Spleen (tissue), 7 donors: Measurements from ENCODE around the gene RASA3.

Experiments
- POLR2A ChIP-seq, 3 donors: fragments of 450-650 bp; IDR thresholded peaks; one replicate each; pipeline ENCODE4 v1.5.1; 2017; ENCODE audit warnings: antibody characterized with exemption in 3 of 3, mild to moderate bottlenecking in 1 of 3
- POLR2AphosphoS5 ChIP-seq, 3 donors: sonication (generic); formaldehyde crosslinking; IDR thresholded peaks; one replicate each; pipeline ENCODE4 v1.5.1; 2017; ENCODE audit warnings: antibody characterized with exemption in 3 of 3
- TF ChIP-seq, protein P1 (sequence below), 11 experiments: fragments of 200-600 bp in 7 of 11; fragments of 450-650 bp in 4 of 11; sonication (generic) in 4 of 11; IDR thresholded peaks in 8 of 11; conservative IDR thresholded peaks in 3 of 11; 1 replicate in 7 of 11; 2 replicates in 4 of 11; pipeline versions ENCODE4 v1.4.0 to v1.8.0; 2016 to 2021; ENCODE audit warnings: antibody characterized with exemption in 11 of 11, inconsistent platforms in 4 of 11, mild to moderate bottlenecking in 1 of 11
- donor health status: DM: no; HTN: no; CAD: no; lungs with moderate emphysema.
- donor health status: DM: no; HTN: no; CAD: no.
- donor health status: DM: no; HTN: no; CAD: no.

- TF ChIP-seq, protein P1, sequence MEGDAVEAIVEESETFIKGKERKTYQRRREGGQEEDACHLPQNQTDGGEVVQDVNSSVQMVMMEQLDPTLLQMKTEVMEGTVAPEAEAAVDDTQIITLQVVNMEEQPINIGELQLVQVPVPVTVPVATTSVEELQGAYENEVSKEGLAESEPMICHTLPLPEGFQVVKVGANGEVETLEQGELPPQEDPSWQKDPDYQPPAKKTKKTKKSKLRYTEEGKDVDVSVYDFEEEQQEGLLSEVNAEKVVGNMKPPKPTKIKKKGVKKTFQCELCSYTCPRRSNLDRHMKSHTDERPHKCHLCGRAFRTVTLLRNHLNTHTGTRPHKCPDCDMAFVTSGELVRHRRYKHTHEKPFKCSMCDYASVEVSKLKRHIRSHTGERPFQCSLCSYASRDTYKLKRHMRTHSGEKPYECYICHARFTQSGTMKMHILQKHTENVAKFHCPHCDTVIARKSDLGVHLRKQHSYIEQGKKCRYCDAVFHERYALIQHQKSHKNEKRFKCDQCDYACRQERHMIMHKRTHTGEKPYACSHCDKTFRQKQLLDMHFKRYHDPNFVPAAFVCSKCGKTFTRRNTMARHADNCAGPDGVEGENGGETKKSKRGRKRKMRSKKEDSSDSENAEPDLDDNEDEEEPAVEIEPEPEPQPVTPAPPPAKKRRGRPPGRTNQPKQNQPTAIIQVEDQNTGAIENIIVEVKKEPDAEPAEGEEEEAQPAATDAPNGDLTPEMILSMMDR (IDR thresholded peaks at IDR 0.05 in 8 of 11, conservative IDR thresholded peaks at IDR 0.05 in 3 of 11) = no peak
- TF ChIP-seq POLR2A (IDR thresholded peaks at IDR 0.05) (no peak), POLR2AphosphoS5 (IDR thresholded peaks at IDR 0.05) (no peak)
These were observed 169.0 kb downstream of the RASA3 start for GRCh38 chr13:113963376-113963775.
